NCI-H1048 (cell line): ENCODE results near the gene MYCL.
"Not testable (repeated sequence)": the region's sequence is repeated elsewhere in the genome, so short reads cannot be mapped to it uniquely, and the experiment has no call there.

Source experiments
- DNase-seq: peaks from one replicate; lab custom pipeline; 2025; lab: John Stamatoyannopoulos, UW

The MYCL gene

GRCh38 chr1:39917825-39918224 is 16.1 kb upstream of the MYCL start:
- DNase-seq = no peak

- DNase-seq = no peak
Observed at GRCh38 chr1:39915499-39916129, 13.9 kb upstream of the MYCL start.

GRCh38 chr1:39913136-39913535 is 11.4 kb upstream of the MYCL start:
- not testable (repeated sequence) for DNase-seq

- DNase-seq = no peak
Observed at GRCh38 chr1:39910263-39910662, 8.5 kb upstream of the MYCL start.

GRCh38 chr1:39908534-39908933 is 6.8 kb upstream of the MYCL start:
- no peak for DNase-seq

- DNase-seq = no peak
Observed at GRCh38 chr1:39907528-39908453, 6.1 kb upstream of the MYCL start.

GRCh38 chr1:39905172-39905571 is 3.5 kb upstream of the MYCL start:
- no peak for DNase-seq

GRCh38 chr1:39902460-39902807 is 717 bp upstream of the MYCL start:
- DNase-seq = no peak

- DNase-seq = no peak
Observed at GRCh38 chr1:39901464-39901713, 328 bp downstream of the MYCL start.

- DNase-seq = no peak
Observed at GRCh38 chr1:39900662-39901463, 854 bp downstream of the MYCL start.

- no peak for DNase-seq
Observed at GRCh38 chr1:39899611-39900538, 1.8 kb downstream of the MYCL start.

- DNase-seq = no peak
Observed at GRCh38 chr1:39898648-39899603, 2.8 kb downstream of the MYCL start.

GRCh38 chr1:39898191-39898590 is 3.5 kb downstream of the MYCL start:
- DNase-seq = no peak

GRCh38 chr1:39896909-39897685 is 4.6 kb downstream of the MYCL start:
- DNase-seq = no peak

- DNase-seq = no peak
Observed at GRCh38 chr1:39895731-39896480, 5.8 kb downstream of the MYCL start.

- DNase-seq = no peak
Observed at GRCh38 chr1:39894884-39895495, 6.7 kb downstream of the MYCL start.

GRCh38 chr1:39892601-39893595 is 8.8 kb downstream of the MYCL start:
- no peak for DNase-seq
